Upper lobe of left lung (tissue), 6 donors: Measurements from ENCODE around the gene GLTP. TPM values are rescaled to one million over a fixed set of nuclear protein-coding genes. Genes with fewer than 3 reads are reported as not detected.

Experiments
- ATAC-seq, 2 donors: fragments of 200-7000 bp; cut with Tn5 transposase; one replicate each; pipeline ENCODE4 v1.9.1; 2022; ENCODE audit warnings: mild to moderate bottlenecking in 2 of 2, moderate library complexity in 2 of 2; ENCODE audit not compliant: low FRiP score in 2 of 2
- DNase-seq, 2 donors: peaks; one replicate each; pipeline ENCODE4 v3.0.0-alpha.2; 2019 to 2020
- H3K27ac ChIP-seq, 4 donors: fragments of 200-600 bp; sonication (generic); one replicate each; pipeline ENCODE4 v1.5.1; 2016 to 2019
- H3K27me3 ChIP-seq, 4 donors: fragments of 200-600 bp; sonication (generic); one replicate each; pipeline ENCODE4 v1.5.1; 2017 to 2019
- H3K36me3 ChIP-seq, 4 donors: fragments of 200-600 bp; sonication (generic); one replicate each; pipeline ENCODE4 v1.5.1; 2016 to 2019
- H3K4me1 ChIP-seq, 4 donors: fragments of 200-600 bp; sonication (generic); one replicate each; pipeline ENCODE4 v1.5.1; 2018 to 2019
- H3K4me3 ChIP-seq, 4 donors: fragments of 200-600 bp; sonication (generic); one replicate each; pipeline ENCODE4 v1.5.1; 2017 to 2019; ENCODE audit warnings: mild to moderate bottlenecking in 2 of 4, moderate library complexity in 1 of 4
- H3K9me3 ChIP-seq, 4 donors: fragments of 200-600 bp; sonication (generic); one replicate each; pipeline ENCODE4 v1.5.1; 2018 to 2019
- EP300 ChIP-seq, 4 donors: sonication (generic); formaldehyde crosslinking; IDR thresholded peaks; one replicate each; pipeline ENCODE4 v1.5.1; 2017; ENCODE audit warnings: antibody characterized with exemption in 4 of 4, control low read depth in 2 of 4
- POLR2A ChIP-seq, 4 donors: fragments of 450-650 bp; IDR thresholded peaks; one replicate each; pipeline ENCODE4 v1.5.1; 2016 to 2017; ENCODE audit warnings: antibody characterized with exemption in 4 of 4, mild to moderate bottlenecking in 2 of 4
- POLR2AphosphoS5 ChIP-seq, 2 donors: sonication (generic); formaldehyde crosslinking; IDR thresholded peaks; one replicate each; pipeline ENCODE4 v1.5.1; 2017; ENCODE audit warnings: antibody characterized with exemption in 2 of 2
- WGBS, 2 donors: methylation state at CpG; one replicate each; pipeline ENCODE4 v1.1.5; 2017 to 2018; 5-methylcytosine and 5-hydroxymethylcytosine counted together
- total RNA-seq, 6 donors: library from RNA; depleted of rRNA in 4 of 6; stranded (reverse); fragments of >200 nt in 4 of 6; gene quantifications; one replicate each; pipeline versions ENCODE4 v1.1.0 to v1.2.1, GENCODE V29; 2016 to 2021
- TF ChIP-seq, protein P1 (sequence below), 6 experiments: fragments of 450-650 bp in 4 of 6; fragments of 200-600 bp in 2 of 6; sonication (generic) in 2 of 6; IDR thresholded peaks; one replicate each; pipeline ENCODE4 v1.5.1; 2016 to 2019; ENCODE audit warnings: antibody characterized with exemption in 6 of 6
- donor health status: DM: no; HTN: no; CAD: no; lungs with moderate emphysema.
- donor health status: DM: no; HTN: yes; CAD: no; lungs with severe emphysema.

Gene GLTP
- total RNA-seq, 6 donors from 2014 or later, result 24.7 to 59.7 (median 46.6) TPM

DNA sequence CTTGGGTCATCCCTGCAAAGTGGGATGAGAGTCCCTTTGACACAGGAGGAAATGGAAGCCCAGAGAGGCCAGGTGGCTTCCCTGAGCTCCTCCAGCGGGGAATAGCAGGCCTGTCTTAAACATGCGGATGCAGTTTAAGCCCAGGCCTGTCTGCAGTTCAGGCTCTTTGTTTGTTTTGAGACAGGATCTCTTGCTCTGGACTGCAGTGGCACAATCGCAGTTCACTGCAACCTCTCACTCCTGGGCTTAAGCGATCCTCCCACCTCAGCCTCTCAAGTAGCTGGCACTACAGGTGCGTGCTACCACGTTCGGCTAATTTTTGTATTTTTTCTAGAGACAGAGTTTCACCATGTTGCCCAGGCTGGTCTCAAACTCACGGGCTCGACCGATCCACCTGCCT lies 50.7 kb downstream of the GLTP start:
- ATAC-seq, result no peak
- Histone ChIP-seq H3K4me1 (peaks cover 3 to 11% (median 6%) of the 10 kb centered on the region in 4 donors), H3K27me3 (peaks cover 0 to 17% (median 2%) of the 10 kb centered on the region in 4 donors), H3K36me3 (no peaks in the 10 kb centered on the region), H3K9me3 (no peaks in the 10 kb centered on the region), H3K27ac (no peak overlapping the region), H3K4me3 (no peak overlapping the region)
- 78 to 90% methylated on average over 9 to 10 of the region's 10 CpGs for WGBS, 2 donors
- no peak for TF ChIP-seq POLR2AphosphoS5 (IDR thresholded peaks at IDR 0.05)
- TF ChIP-seq, protein P1, sequence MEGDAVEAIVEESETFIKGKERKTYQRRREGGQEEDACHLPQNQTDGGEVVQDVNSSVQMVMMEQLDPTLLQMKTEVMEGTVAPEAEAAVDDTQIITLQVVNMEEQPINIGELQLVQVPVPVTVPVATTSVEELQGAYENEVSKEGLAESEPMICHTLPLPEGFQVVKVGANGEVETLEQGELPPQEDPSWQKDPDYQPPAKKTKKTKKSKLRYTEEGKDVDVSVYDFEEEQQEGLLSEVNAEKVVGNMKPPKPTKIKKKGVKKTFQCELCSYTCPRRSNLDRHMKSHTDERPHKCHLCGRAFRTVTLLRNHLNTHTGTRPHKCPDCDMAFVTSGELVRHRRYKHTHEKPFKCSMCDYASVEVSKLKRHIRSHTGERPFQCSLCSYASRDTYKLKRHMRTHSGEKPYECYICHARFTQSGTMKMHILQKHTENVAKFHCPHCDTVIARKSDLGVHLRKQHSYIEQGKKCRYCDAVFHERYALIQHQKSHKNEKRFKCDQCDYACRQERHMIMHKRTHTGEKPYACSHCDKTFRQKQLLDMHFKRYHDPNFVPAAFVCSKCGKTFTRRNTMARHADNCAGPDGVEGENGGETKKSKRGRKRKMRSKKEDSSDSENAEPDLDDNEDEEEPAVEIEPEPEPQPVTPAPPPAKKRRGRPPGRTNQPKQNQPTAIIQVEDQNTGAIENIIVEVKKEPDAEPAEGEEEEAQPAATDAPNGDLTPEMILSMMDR (IDR thresholded peaks at IDR 0.05), result no peak
- TF ChIP-seq POLR2A (IDR thresholded peaks at IDR 0.05), result no peak
- TF ChIP-seq EP300 (IDR thresholded peaks at IDR 0.05), result no peak
- no peak for DNase-seq

DNA sequence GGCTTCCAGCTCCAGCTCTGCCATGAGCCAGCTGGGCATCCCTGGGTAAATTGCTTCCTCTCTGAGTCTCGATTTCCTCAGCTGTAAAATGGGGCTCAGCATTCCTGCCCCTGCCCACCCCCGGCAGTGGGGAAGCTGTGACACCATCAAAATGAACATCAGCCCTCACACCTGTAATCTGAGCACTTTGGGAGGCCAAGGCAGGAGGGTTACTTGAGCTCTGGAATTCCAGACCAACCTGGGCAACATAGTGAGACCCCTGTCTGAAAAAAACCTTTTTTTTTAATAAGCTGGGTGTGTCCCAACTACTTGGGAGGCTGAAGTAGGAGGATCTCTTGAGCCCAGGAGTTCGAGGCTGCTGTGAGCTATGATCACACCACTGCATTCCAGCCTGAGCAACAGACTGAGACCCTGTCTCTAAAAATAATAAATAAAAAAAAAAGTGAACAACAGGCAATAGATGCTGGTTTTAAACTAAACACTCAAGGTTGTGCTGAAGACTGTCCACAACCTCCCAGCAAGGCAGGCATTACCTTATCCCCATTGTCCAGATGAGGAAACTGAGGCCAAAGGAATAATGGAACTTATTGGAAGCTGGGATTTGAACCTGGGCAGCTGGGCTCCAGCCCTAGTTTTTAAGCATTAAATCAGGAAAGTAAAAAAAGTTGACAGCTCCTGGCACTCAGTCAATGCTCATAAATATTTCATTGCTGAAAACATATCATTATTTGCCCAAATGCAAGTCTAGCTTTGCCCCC lies 51.4 kb downstream of the GLTP start:
- no peaks in the 10 kb centered on the region for H3K9me3 ChIP-seq
- WGBS, 2 donors, result 60 to 66% methylated on average over 3 of the region's 3 CpGs
- ATAC-seq (no peak), DNase-seq (no peak)
- H3K27ac ChIP-seq, result peak overlapping the region; percentile 61 to 84 (median 80)
- no peak overlapping the region for H3K4me3 ChIP-seq
- H3K4me1 ChIP-seq, result peaks cover 3 to 11% (median 6%) of the 10 kb centered on the region in 4 donors
- no peaks in the 10 kb centered on the region for H3K36me3 ChIP-seq
- TF ChIP-seq POLR2AphosphoS5 (IDR thresholded peaks at IDR 0.05) (no peak), EP300 (IDR thresholded peaks at IDR 0.05) (no peak), POLR2A (IDR thresholded peaks at IDR 0.05) (no peak)
- TF ChIP-seq, protein P1 (IDR thresholded peaks at IDR 0.05), result no peak
- H3K27me3 ChIP-seq, result peaks cover 0 to 17% (median 2%) of the 10 kb centered on the region in 4 donors

DNA sequence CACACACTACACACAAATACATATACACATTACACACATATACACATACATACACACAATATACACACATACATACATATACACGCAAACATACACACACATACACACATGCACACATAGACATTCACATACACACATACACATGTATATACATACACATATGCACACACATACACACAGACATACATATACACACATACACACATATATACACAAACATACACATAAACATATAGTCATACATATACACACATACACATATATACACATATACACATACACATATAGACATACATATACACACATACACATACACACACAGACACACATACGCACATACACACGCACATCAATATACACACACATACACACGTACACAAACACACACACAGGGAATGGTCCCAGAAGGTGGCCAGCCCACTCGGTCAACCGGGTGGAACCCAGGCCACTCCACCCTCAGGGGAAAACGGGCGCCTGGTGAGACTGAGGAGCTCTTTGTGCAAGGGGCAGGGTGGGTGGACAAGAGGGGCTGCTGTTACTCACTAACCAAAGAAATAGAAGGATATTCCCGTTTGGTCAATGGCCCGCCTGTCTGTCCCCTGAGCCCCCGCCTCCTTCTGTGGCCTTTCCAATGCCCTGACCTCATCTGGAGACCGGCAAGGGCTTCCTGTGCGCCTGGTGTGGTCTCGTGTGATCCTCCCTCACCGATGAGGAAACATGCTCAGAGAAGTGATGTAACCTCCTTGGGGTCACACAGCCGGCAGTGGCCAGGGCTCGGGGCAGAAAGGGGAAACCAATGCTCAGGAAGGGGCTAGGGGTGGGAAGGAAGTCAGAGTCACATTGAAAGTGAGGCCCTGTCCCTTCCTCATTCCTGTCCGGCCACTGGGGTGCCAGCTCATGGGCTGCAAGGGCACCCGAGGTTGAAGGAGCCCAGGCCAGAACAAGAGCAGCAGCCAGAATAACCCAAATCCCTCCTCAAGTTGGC lies 52.5 kb downstream of the GLTP start:
- DNase-seq (peak in 1 of 2 donors; percentile 83), ATAC-seq (peak; percentile 83 to 93)
- Histone ChIP-seq H3K27me3 (peaks cover 0 to 8% (median under 1%) of the 10 kb centered on the region in 4 donors), H3K4me1 (peaks cover 0 to 2% (median under 1%) of the 10 kb centered on the region in 4 donors), H3K36me3 (no peaks in the 10 kb centered on the region), H3K4me3 (no peak overlapping the region), H3K9me3 (no peaks in the 10 kb centered on the region), H3K27ac (peak overlapping the region; percentile 61 to 84 (median 80))
- 53 to 54% methylated on average over 19 of the region's 19 CpGs for WGBS, 2 donors
- TF ChIP-seq POLR2A (IDR thresholded peaks at IDR 0.05) (peak in 1 of 4 donors; percentile 48), POLR2AphosphoS5 (IDR thresholded peaks at IDR 0.05) (peak; percentile 62 to 71), EP300 (IDR thresholded peaks at IDR 0.05) (peak in 1 of 4 donors; percentile 11)
- TF ChIP-seq, protein P1 (IDR thresholded peaks at IDR 0.05), result peak in 1 of 6 experiments; percentile 24

DNA sequence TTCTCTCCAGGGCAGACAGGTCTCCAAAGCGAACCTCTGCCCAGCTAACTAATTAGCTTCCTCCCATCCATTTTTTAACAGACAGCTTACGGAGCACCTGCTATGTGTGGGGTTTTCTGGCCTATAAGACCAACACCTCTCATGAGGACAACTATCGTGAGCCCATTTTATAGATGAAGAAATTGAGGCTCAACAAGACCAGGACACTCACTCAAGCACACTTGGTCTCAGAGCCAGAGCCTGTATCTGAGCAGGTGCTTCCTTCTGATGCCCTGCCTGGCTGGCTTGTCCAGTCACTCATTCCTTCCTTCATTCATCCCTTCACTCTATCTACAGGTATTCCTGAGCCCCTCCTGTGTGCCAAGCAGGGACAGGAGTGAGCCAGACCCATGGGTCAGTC lies 53.3 kb downstream of the GLTP start:
- H3K36me3 ChIP-seq, result no peaks in the 10 kb centered on the region
- H3K27me3 ChIP-seq, result peaks cover 0 to under 1% (median 0%) of the 10 kb centered on the region in 4 donors
- ATAC-seq, result no peak
- no peaks in the 10 kb centered on the region for H3K4me1 ChIP-seq
- 88 to 94% methylated on average over 3 of the region's 3 CpGs for WGBS, 2 donors
- no peaks in the 10 kb centered on the region for H3K9me3 ChIP-seq
- no peak for TF ChIP-seq POLR2AphosphoS5 (IDR thresholded peaks at IDR 0.05)
- TF ChIP-seq, protein P1 (IDR thresholded peaks at IDR 0.05), result no peak
- TF ChIP-seq EP300 (IDR thresholded peaks at IDR 0.05), result no peak
- no peak for TF ChIP-seq POLR2A (IDR thresholded peaks at IDR 0.05)
- H3K4me3 ChIP-seq, result no peak overlapping the region
- no peak overlapping the region for H3K27ac ChIP-seq
- no peak for DNase-seq
